Skeletal muscle tissue (tissue), 4 donors: Measurements from ENCODE around the gene ACSL1. TPM values are rescaled to one million over a fixed set of nuclear protein-coding genes. Genes with fewer than 3 reads are reported as not detected.

ENCODE experiments used
- H3K27ac ChIP-seq: one replicate; pipeline ENCODE4 v1.7.0; 2013; ENCODE audit warnings: mild to moderate bottlenecking, low read depth, low read length, inconsistent platforms
- H3K27me3 ChIP-seq, 3 donors: one replicate each; pipeline ENCODE4 v1.7.0; 2013; ENCODE audit warnings: low read length in 3 of 3; ENCODE audit not compliant: control insufficient read depth in 3 of 3, insufficient read depth in 3 of 3
- H3K36me3 ChIP-seq, 3 donors: one replicate each; pipeline ENCODE4 v1.7.0; 2013; ENCODE audit warnings: low read length in 3 of 3; ENCODE audit not compliant: control insufficient read depth in 3 of 3, insufficient read depth in 3 of 3
- H3K4me1 ChIP-seq, 3 donors: one replicate each; pipeline ENCODE4 v1.7.0; 2013; ENCODE audit warnings: low read length in 3 of 3, mild to moderate bottlenecking in 3 of 3; ENCODE audit not compliant: control insufficient read depth in 3 of 3, insufficient read depth in 3 of 3
- H3K4me3 ChIP-seq, 3 donors: one replicate each; pipeline ENCODE4 v1.7.0; 2013; ENCODE audit warnings: low read length in 3 of 3
- H3K9ac ChIP-seq, 3 donors: one replicate each; pipeline ENCODE4 v1.7.0; 2013; ENCODE audit warnings: low read length in 3 of 3, mild to moderate bottlenecking in 3 of 3, moderate library complexity in 2 of 3, low read depth in 1 of 3
- H3K9me3 ChIP-seq, 3 donors: one replicate each; pipeline ENCODE4 v1.7.0; 2013; ENCODE audit warnings: low read length in 3 of 3; ENCODE audit not compliant: control insufficient read depth in 3 of 3
- total RNA-seq: library from RNA; depleted of rRNA; stranded (reverse); fragments of >200 nt; gene quantifications from one replicate; pipeline ENCODE4 v1.2.3, GENCODE V29; 2014
- donor health status: Osteomylitis.

ACSL1 gene
- total RNA-seq, 1 donor from 2014 or later = 123 TPM

DNA sequence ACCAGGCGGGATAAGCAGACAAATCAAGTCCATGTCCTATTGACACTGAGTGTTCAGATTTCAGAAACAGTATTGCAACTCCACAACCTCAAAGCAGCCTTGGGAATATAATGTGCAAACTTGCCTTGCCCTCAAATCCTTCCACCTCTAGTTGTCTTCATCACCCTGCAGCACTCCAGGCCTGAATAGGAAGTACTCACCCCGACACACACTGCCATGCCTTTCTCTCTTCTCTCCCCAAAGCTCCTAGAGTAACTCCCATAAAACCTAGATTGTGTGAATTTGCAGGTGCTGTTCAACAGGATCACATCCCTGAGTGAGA lies 19.6 kb downstream of the ACSL1 start:
- Histone ChIP-seq H3K9ac (peak overlapping the region; percentile 52 to 81 (median 73)), H3K27me3 (no peaks in the 10 kb centered on the region), H3K4me1 (peaks cover 68 to 69% (median 68%) of the 10 kb centered on the region in 3 donors), H3K4me3 (peak overlapping the region; percentile 54 to 70 (median 61)), H3K27ac (peak overlapping the region; percentile 88), H3K36me3 (peaks cover 11 to 14% (median 11%) of the 10 kb centered on the region in 3 donors), H3K9me3 (no peaks in the 10 kb centered on the region)

GRCh38 chr4:184805462-184806228 lies 20.1 kb downstream of the ACSL1 start:
- Histone ChIP-seq H3K27me3 (no peaks in the 10 kb centered on the region), H3K9ac (peak overlapping the region; percentile 62 to 88 (median 81)), H3K9me3 (no peaks in the 10 kb centered on the region), H3K27ac (peak overlapping the region; percentile 88), H3K36me3 (peaks cover 13 to 18% (median 14%) of the 10 kb centered on the region in 3 donors), H3K4me1 (peaks cover 67 to 70% (median 70%) of the 10 kb centered on the region in 3 donors), H3K4me3 (peak overlapping the region; percentile 62 to 87 (median 72))

GRCh38 chr4:184804621-184805020 lies 21.1 kb downstream of the ACSL1 start:
- H3K27me3 ChIP-seq = no peaks in the 10 kb centered on the region
- peaks cover 64 to 69% (median 69%) of the 10 kb centered on the region in 3 donors for H3K4me1 ChIP-seq
- H3K36me3 ChIP-seq = peaks cover 21 to 26% (median 21%) of the 10 kb centered on the region in 3 donors
- no peaks in the 10 kb centered on the region for H3K9me3 ChIP-seq
- H3K4me3 ChIP-seq = peak overlapping the region; percentile 62 to 87 (median 72)
- peak overlapping the region; percentile 58 to 81 (median 62) for H3K9ac ChIP-seq
- peak overlapping the region; percentile 88 for H3K27ac ChIP-seq

- H3K9ac ChIP-seq = peak overlapping the region; percentile 58 to 81 (median 62)
- no peaks in the 10 kb centered on the region for H3K9me3 ChIP-seq
- peaks cover 21 to 26% (median 22%) of the 10 kb centered on the region in 3 donors for H3K36me3 ChIP-seq
- H3K4me3 ChIP-seq = peak overlapping the region; percentile 62 to 87 (median 72)
- peak overlapping the region; percentile 88 for H3K27ac ChIP-seq
- H3K4me1 ChIP-seq = peaks cover 59 to 66% (median 64%) of the 10 kb centered on the region in 3 donors
- no peaks in the 10 kb centered on the region for H3K27me3 ChIP-seq
Measured at GRCh38 chr4:184803874-184804273, 21.9 kb downstream of the ACSL1 start.

DNA sequence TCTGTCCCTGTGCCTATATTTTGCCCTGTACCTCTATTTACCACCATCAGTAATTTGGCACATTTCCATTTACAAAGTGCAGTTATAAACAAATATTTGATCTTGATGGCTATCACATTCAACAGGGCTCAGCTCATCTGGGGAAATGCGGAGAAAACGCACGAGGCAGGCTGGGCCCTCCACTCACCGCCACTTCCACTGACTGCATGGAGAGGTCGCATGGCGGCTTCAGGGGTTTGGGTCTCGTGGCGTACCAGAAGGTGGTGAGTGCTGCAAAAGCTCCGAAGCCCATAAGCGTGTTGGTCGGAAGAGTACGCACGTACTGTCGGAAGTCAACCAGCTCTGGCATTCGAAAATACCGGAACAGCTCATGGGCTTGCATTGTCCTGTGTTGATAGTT lies 22.6 kb downstream of the ACSL1 start:
- Histone ChIP-seq H3K27me3 (no peaks in the 10 kb centered on the region), H3K36me3 (peaks cover 28 to 32% (median 28%) of the 10 kb centered on the region in 3 donors), H3K4me3 (peak overlapping the region; percentile 62 to 87 (median 72)), H3K27ac (peak overlapping the region; percentile 88), H3K9ac (peak overlapping the region; percentile 58 to 81 (median 62)), H3K9me3 (no peaks in the 10 kb centered on the region), H3K4me1 (peaks cover 57 to 65% (median 61%) of the 10 kb centered on the region in 3 donors)

DNA sequence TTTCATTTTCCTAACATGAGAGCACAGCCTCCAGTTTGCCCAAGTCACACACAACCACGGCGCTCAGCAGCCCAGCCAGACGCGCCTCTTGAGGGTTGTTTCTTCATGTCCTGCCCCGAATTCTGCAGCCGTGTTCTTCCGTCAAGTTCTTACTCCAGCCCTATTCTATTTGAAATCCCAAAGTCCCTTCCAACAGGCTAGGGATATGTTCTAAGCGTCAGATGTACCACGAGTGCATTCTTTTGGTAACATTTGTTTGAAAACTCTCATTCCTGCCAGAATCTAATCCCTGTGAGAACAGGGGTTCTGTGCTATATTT lies 23.1 kb downstream of the ACSL1 start:
- no peaks in the 10 kb centered on the region for H3K9me3 ChIP-seq
- H3K4me3 ChIP-seq = peak overlapping the region; percentile 61 to 87 (median 72)
- peaks cover 28 to 37% (median 30%) of the 10 kb centered on the region in 3 donors for H3K36me3 ChIP-seq
- peak overlapping the region; percentile 58 to 63 (median 62) for H3K9ac ChIP-seq
- H3K4me1 ChIP-seq = peaks cover 56 to 63% (median 59%) of the 10 kb centered on the region in 3 donors
- no peaks in the 10 kb centered on the region for H3K27me3 ChIP-seq
- peak overlapping the region; percentile 88 for H3K27ac ChIP-seq

- Histone ChIP-seq H3K4me1 (peaks cover 57 to 63% (median 60%) of the 10 kb centered on the region in 3 donors), H3K9me3 (no peaks in the 10 kb centered on the region), H3K4me3 (peak overlapping the region; percentile 61 to 87 (median 72)), H3K27me3 (no peaks in the 10 kb centered on the region), H3K9ac (peak overlapping the region; percentile 58 to 63 (median 62)), H3K36me3 (peaks cover 33 to 43% (median 35%) of the 10 kb centered on the region in 3 donors), H3K27ac (peak overlapping the region; percentile 88)
Measured at GRCh38 chr4:184801781-184802696, 23.7 kb downstream of the ACSL1 start.

DNA sequence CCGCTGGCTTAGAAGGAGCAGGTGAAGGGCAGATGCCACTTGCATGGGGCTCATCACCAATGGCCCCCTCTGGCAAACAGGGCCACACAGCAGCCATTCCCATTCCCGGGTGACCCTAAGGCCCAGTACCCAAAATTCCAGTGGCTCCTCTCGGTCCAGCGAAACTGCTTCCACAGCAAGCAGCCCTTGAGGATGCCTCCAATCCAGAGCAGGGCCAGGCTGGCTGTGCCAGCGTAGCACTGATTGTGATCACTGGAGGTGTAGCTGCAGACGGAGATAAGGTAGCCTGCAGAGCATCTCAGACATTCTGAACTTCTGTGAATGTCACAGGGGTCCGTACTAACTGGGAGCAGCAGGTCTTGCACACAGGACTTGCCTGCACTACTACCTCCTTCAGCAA lies 27.3 kb downstream of the ACSL1 start:
- peak overlapping the region in 1 of 3 donors; percentile 50 for H3K9ac ChIP-seq
- H3K4me3 ChIP-seq = no peak overlapping the region
- H3K4me1 ChIP-seq = peaks cover 77 to 84% (median 78%) of the 10 kb centered on the region in 3 donors
- no peaks in the 10 kb centered on the region for H3K27me3 ChIP-seq
- no peak overlapping the region for H3K27ac ChIP-seq
- peaks cover 37 to 55% (median 51%) of the 10 kb centered on the region in 3 donors for H3K36me3 ChIP-seq
- no peaks in the 10 kb centered on the region for H3K9me3 ChIP-seq

DNA sequence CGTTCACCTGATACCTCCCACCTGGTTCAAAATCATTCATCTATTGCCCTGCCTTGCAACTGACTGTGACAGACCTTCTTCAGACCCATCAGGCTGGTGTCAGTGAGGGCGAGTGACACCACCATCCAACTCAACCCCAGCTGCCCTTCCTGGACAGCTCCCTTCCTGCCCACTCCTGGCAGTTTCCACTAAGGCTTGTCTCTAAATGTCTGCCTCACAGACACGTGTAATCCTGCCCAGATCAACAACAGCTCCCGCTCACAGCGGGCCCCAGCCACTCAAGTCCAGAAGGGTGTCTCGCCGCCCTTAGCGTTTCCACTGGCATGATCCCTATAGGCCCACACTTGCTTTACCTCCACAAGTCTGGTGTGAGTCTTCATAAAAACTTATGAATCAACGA lies 28.9 kb downstream of the ACSL1 start:
- H3K36me3 ChIP-seq = peaks cover 26 to 49% (median 39%) of the 10 kb centered on the region in 3 donors
- H3K4me3 ChIP-seq = peak overlapping the region in 1 of 3 donors; percentile 6
- H3K27ac ChIP-seq = no peak overlapping the region

More for the DNA sequence above, 28.9 kb downstream of the ACSL1 start:
- peak overlapping the region in 1 of 3 donors; percentile 57 for H3K9ac ChIP-seq
- no peaks in the 10 kb centered on the region for H3K9me3 ChIP-seq
- peaks cover 76 to 83% (median 77%) of the 10 kb centered on the region in 3 donors for H3K4me1 ChIP-seq
- no peaks in the 10 kb centered on the region for H3K27me3 ChIP-seq
